ENCODE measurements around the gene KCNQ2. TPM values are rescaled to one million over a fixed set of nuclear protein-coding genes. Genes with fewer than 3 reads are reported as not detected.

The KCNQ2 gene
- total RNA-seq, 1 donor from 2014 or later = not detected

DNA sequence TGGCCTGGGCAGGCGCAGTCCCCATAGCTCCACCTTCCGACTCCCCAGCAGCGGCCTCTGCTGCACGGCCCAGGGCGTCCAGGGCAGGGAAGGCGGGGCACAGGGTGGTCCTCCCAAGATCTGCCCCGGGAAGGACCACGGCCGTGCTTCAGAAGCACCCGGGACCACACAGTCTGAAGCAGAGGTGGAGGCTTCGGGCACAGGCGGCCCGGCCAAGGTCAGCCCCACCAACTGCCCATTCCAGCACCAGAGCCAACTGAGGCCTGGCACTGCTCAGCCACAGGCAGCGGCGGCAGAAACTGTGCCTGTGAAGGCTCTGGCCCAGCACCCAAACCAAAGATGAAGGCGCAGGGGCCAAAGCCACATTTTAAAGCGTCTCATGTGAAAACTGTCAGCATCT, 20.6 kb downstream of the KCNQ2 start:
- no peak overlapping the region for H3K4me3 ChIP-seq
- DNase-seq = no peak
- intact Hi-C loops (cut with DNase I) = no loop called here
- H3K9me3 ChIP-seq = no peaks in the 10 kb centered on the region
- no peak for ATAC-seq
- peaks cover 65% of the 10 kb centered on the region for H3K27me3 ChIP-seq (ENCODE audit: low read depth)
- peaks cover 13% of the 10 kb centered on the region for H3K4me1 ChIP-seq
- TF ChIP-seq, protein P1, sequence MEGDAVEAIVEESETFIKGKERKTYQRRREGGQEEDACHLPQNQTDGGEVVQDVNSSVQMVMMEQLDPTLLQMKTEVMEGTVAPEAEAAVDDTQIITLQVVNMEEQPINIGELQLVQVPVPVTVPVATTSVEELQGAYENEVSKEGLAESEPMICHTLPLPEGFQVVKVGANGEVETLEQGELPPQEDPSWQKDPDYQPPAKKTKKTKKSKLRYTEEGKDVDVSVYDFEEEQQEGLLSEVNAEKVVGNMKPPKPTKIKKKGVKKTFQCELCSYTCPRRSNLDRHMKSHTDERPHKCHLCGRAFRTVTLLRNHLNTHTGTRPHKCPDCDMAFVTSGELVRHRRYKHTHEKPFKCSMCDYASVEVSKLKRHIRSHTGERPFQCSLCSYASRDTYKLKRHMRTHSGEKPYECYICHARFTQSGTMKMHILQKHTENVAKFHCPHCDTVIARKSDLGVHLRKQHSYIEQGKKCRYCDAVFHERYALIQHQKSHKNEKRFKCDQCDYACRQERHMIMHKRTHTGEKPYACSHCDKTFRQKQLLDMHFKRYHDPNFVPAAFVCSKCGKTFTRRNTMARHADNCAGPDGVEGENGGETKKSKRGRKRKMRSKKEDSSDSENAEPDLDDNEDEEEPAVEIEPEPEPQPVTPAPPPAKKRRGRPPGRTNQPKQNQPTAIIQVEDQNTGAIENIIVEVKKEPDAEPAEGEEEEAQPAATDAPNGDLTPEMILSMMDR (IDR thresholded peaks at IDR 0.05) = no peak
- H3K27ac ChIP-seq = no peak overlapping the region
- no peaks in the 10 kb centered on the region for H3K36me3 ChIP-seq

DNA sequence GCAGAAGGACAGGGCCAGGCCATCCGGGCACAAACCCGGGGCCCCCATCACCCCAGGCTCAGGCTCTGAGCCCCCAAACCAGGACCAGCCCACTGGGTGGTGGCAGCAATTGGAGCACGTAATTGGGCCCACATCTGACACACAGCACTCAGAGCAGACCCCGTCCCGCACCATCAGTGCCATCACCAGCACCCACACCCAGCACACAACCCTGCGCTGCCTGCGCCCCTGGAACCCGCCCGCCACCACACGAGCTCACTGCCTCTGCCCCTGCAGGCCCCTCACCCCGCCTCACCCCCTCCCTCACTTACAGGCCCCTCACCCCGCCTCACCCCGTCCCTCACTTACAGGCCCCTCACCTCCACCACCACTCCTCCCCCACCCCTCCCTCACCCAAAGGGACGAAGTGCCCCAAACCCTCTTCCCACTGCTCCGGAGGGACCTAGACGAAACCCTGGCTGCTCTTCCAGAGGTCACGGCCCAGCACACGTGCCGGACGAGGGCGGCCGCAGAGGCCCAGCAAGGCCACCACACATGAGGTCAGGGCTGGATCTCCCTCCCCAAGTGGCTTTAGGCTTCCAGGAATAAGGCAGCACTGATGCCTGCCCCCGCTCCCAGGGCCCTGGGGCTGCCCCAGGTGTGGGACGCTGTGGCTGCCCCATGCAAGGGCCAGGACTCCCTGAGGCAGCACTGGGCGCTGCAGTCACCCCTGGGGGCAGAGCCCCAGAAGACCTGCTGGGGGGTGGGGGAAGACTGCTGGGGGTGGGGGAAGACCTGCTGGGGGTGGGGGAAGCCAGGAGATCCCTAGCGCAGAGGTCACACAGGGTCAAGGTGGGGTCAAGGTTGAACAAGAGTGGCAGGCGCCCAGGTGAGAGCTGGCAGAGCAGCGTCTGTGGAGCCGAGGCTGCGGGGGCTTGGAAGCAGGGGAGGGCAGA, 22.4 kb downstream of the KCNQ2 start:
- intact Hi-C loops (cut with DNase I) = no loop called here
- H3K36me3 ChIP-seq = no peaks in the 10 kb centered on the region
- no peak for DNase-seq
- peaks cover 53% of the 10 kb centered on the region for H3K27me3 ChIP-seq (ENCODE audit: low read depth)
- H3K9me3 ChIP-seq = no peaks in the 10 kb centered on the region
- H3K27ac ChIP-seq = no peak overlapping the region
- TF ChIP-seq, protein P1 (IDR thresholded peaks at IDR 0.05) = no peak
- no peak overlapping the region for H3K4me3 ChIP-seq
- no peak for ATAC-seq
- peaks cover 13% of the 10 kb centered on the region for H3K4me1 ChIP-seq

DNA sequence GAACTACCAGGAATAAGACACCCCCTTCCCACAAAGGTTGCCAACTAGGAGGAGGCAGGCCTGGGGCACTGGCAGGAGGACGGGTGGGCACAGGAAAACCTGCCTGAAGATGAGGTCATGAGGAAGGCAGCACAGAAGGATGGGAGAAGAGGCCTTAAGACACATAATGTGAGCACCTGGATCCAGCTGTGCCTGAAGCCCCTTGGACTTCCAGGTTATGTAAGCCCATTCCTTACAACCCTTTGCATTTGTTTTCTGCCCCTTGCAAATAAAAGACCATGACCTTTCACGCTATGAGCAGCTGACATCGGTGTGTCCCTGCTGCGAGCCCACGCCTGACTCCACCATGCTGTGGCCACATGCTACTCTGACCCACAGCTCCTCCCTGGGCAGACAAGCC, 23.4 kb downstream of the KCNQ2 start:
- ATAC-seq (no peak), DNase-seq (no peak)
- H3K9me3 ChIP-seq = no peaks in the 10 kb centered on the region
- TF ChIP-seq, protein P1 (IDR thresholded peaks at IDR 0.05) = no peak
- intact Hi-C loops (cut with DNase I) = no loop called here
- no peak overlapping the region for H3K4me3 ChIP-seq
- H3K27me3 ChIP-seq (ENCODE audit: low read depth) = peaks cover 43% of the 10 kb centered on the region
- H3K4me1 ChIP-seq = peaks cover 5% of the 10 kb centered on the region
- no peak overlapping the region for H3K27ac ChIP-seq
- H3K36me3 ChIP-seq = no peaks in the 10 kb centered on the region

DNA sequence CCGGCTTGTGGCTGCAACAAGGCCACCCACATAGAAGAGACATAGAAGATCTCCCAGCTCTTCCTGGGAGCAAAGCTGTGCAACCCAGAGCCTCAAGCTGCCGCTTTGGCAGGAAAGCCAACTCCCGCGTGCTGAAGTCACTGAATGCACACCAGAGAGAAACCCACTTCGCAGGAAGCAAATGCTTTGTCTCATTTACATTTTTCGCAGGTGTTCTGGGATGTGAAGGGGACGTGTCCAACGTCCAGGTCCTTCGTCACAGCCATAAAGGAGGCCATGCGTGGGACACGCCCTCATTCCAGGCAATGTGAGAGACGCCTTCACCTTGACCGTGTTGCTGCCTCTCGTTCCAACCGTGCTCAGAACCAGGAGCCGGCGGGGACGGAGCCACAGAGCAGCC, 24.4 kb downstream of the KCNQ2 start:
- no peak for DNase-seq
- H3K27me3 ChIP-seq (ENCODE audit: low read depth) = peaks cover 33% of the 10 kb centered on the region

DNA sequence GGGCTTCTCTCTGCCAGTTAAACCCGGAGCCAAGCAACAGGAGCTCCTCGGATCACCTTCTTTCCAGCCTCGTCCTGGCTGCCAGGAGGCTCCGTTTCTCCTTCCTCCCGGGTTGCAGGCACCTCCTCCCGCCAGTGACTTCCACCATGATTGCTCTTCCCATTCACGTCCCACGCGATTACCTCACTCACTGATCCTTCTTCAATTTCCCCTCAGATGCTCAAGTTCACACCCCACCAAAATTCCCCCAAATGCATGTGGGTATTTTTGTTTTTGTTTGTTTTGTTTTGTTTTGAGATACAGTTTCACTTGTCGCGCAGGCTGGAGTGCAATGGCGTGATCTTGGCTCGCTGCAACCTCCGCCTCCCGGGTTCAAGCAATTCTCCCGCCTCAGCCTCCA, 25.1 kb downstream of the KCNQ2 start:
- H3K9me3 ChIP-seq = no peaks in the 10 kb centered on the region
- ATAC-seq = no peak
- H3K4me1 ChIP-seq = no peaks in the 10 kb centered on the region
- no peak overlapping the region for H3K4me3 ChIP-seq
- no peak overlapping the region for H3K27ac ChIP-seq
- intact Hi-C loops (cut with DNase I) = no loop called here
- H3K27me3 ChIP-seq (ENCODE audit: low read depth) = peaks cover 26% of the 10 kb centered on the region
- TF ChIP-seq, protein P1 (IDR thresholded peaks at IDR 0.05) = no peak
- H3K36me3 ChIP-seq = no peaks in the 10 kb centered on the region
- DNase-seq = no peak

More for the DNA sequence above, 24.4 kb downstream of the KCNQ2 start:
- Histone ChIP-seq H3K9me3 (no peaks in the 10 kb centered on the region), H3K27ac (no peak overlapping the region), H3K36me3 (no peaks in the 10 kb centered on the region), H3K4me1 (no peaks in the 10 kb centered on the region), H3K4me3 (no peak overlapping the region)
- TF ChIP-seq, protein P1 (IDR thresholded peaks at IDR 0.05) = no peak
- no peak for ATAC-seq
- intact Hi-C loops (cut with DNase I) = no loop called here

All from lower lobe of right lung (tissue), 2 donors.